Cardiac muscle cell (in vitro differentiated cells and primary cell): Measurements from ENCODE around the gene ITIH5. TPM values are rescaled to one million over a fixed set of nuclear protein-coding genes. Genes with fewer than 3 reads are reported as not detected.
A peak's percentile ranks its signal among the peaks of the same experiment; 100 is the strongest.

Source experiments
- DNase-seq, 2 donors: peaks; one replicate each; pipeline versions ENCODE4 v3.0.0 to v3.0.0-alpha.2; 2010 to 2017; ENCODE audit warnings: low read depth in 1 of 2, low spot score in 1 of 2
- H3K27ac ChIP-seq: fragments of 200-600 bp; sonication (generic); 2 replicates; pipeline ENCODE4 v1.5.1; 2016
- H3K27me3 ChIP-seq: fragments of 200-600 bp; sonication (generic); 2 replicates; pipeline ENCODE4 v1.6.0; 2016; ENCODE audit warnings: control low read depth
- H3K36me3 ChIP-seq: fragments of 200-600 bp; sonication (generic); 2 replicates; pipeline ENCODE4 v1.5.1; 2016; ENCODE audit warnings: control low read depth
- H3K4me1 ChIP-seq: fragments of 200-600 bp; sonication (generic); 2 replicates; pipeline ENCODE4 v1.8.1; 2017; ENCODE audit warnings: low read depth, mild to moderate bottlenecking, mixed run types
- H3K4me3 ChIP-seq: fragments of 200-600 bp; sonication (generic); 2 replicates; pipeline ENCODE4 v1.5.1; 2016; ENCODE audit warnings: mild to moderate bottlenecking
- H3K9me3 ChIP-seq: fragments of 200-600 bp; sonication (generic); 2 replicates; pipeline ENCODE4 v1.5.1; 2017; ENCODE audit warnings: low read depth, mild to moderate bottlenecking, control low read depth
- polyA plus RNA-seq: library from polyadenylated mRNA; unstranded; fragments of >200 nt; fragmentation: Nextera tagmentation; extraction: Ambion mirVana; gene quantifications from 2 replicates; pipeline ENCODE4 v1.2.1, GENCODE V29; 2016
- total RNA-seq: library from RNA; depleted of rRNA; stranded (reverse); fragments of >200 nt; gene quantifications from 2 replicates; pipeline ENCODE4 v1.2.3, GENCODE V29; 2016
- TF ChIP-seq, protein P1 (sequence below): IDR thresholded peaks from 2 replicates; pipeline ENCODE4 v1.5.1; 2012; ENCODE audit warnings: low read depth, mild to moderate bottlenecking, low read length

ITIH5 gene
- total and polyA plus RNA-seq, 2 experiments from 2014 or later = 0.11 to 0.60 TPM

DNA sequence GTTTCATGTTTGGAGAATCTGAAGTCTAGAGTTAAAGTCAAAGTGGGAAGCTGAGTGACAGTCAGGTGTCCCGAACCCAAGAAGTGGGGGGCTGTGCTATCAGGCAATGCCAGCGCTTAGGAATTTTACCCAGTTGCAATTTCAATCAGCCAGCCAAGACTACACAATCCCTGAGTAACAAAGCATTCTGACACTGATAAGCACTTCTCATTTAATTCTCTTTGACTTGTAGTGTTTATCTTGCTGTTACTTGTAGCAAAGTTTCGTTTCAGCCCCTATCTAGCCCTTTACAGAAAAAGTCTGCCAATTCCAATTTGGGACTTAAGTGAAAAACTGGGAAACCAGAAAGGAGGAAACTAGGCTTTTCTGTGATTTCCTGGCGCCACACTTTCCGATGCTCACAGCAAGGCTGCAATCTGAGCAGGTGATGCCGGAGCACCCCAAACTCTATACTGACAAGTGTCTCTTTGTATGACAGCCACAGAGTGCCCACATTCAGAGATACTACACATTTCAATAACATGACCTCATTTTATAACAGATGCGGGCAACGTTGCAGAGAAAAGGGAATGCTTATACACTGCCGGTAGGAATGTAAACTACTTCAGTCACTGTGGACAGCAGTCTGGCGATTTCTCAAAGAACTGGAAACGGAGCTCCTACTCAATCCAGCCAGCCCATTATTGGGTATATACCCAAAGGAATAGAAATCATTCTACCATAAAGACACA is 61.0 kb downstream of the ITIH5 start:
- TF ChIP-seq, protein P1, sequence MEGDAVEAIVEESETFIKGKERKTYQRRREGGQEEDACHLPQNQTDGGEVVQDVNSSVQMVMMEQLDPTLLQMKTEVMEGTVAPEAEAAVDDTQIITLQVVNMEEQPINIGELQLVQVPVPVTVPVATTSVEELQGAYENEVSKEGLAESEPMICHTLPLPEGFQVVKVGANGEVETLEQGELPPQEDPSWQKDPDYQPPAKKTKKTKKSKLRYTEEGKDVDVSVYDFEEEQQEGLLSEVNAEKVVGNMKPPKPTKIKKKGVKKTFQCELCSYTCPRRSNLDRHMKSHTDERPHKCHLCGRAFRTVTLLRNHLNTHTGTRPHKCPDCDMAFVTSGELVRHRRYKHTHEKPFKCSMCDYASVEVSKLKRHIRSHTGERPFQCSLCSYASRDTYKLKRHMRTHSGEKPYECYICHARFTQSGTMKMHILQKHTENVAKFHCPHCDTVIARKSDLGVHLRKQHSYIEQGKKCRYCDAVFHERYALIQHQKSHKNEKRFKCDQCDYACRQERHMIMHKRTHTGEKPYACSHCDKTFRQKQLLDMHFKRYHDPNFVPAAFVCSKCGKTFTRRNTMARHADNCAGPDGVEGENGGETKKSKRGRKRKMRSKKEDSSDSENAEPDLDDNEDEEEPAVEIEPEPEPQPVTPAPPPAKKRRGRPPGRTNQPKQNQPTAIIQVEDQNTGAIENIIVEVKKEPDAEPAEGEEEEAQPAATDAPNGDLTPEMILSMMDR = no peak
- Histone ChIP-seq H3K4me1 (no peaks in the 10 kb centered on the region), H3K9me3 (no peaks in the 10 kb centered on the region), H3K27ac (no peak overlapping the region), H3K4me3 (no peak overlapping the region), H3K27me3 (no peaks in the 10 kb centered on the region), H3K36me3 (no peaks in the 10 kb centered on the region)
- peak in 1 of 2 donors; percentile 56 for DNase-seq

DNA sequence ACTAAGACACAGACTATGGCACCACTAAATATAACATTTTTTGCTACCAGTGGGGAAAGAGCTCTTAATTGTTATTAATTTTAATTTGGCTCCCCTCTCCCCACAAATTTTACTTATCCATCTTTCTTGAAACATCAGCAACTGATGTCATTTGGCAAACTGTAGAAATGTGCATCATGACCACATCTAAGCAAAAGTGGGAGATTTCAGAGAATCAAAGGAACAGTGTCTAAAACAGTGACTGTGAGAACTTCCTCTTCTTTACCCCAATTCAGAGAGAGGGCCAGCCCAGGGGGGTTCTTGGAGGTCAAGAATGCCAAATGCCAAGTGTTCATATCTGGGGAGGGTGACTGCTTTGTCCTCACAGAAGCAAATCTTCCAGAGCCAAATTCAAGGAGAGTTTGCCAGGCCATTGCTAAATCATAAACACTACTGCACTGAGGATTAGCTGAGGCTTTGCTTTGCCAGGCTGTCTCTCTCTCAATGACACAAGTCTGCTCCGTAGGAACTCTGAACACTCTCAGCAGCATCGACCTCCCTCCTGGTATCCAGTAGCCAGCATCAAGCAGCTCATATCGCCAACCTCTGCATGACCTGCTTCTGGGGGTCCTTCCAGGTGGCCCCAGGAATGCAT is 65.6 kb downstream of the ITIH5 start:
- H3K4me3 ChIP-seq = no peak overlapping the region
- H3K9me3 ChIP-seq = no peaks in the 10 kb centered on the region
- H3K27ac ChIP-seq = no peak overlapping the region
- no peak for DNase-seq
- TF ChIP-seq, protein P1 = no peak
- no peaks in the 10 kb centered on the region for H3K27me3 ChIP-seq
- H3K4me1 ChIP-seq = no peaks in the 10 kb centered on the region
- H3K36me3 ChIP-seq = no peaks in the 10 kb centered on the region

DNA sequence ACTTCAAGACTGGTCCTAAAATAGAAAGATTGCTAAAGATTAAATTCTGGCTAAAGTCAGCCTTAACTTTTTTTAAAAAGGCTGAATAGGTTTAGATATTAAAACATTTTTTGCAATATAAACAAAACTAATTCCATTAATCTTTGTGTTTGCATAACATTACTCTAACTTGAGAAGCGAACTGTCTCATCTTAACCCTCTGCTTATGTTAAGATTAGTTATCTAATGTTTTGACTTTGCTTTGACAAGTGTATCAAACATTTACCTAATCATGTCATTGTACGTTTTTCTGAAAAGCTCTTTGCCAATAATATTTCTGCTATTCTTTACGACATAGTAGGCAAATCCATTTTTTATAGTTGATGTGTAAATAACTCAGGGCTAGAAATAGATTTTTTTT is 68.0 kb downstream of the ITIH5 start:
- Histone ChIP-seq H3K27me3 (no peaks in the 10 kb centered on the region), H3K27ac (no peak overlapping the region), H3K4me1 (no peaks in the 10 kb centered on the region), H3K9me3 (no peaks in the 10 kb centered on the region), H3K4me3 (no peak overlapping the region), H3K36me3 (no peaks in the 10 kb centered on the region)
- TF ChIP-seq, protein P1 = no peak
- no peak for DNase-seq

DNA sequence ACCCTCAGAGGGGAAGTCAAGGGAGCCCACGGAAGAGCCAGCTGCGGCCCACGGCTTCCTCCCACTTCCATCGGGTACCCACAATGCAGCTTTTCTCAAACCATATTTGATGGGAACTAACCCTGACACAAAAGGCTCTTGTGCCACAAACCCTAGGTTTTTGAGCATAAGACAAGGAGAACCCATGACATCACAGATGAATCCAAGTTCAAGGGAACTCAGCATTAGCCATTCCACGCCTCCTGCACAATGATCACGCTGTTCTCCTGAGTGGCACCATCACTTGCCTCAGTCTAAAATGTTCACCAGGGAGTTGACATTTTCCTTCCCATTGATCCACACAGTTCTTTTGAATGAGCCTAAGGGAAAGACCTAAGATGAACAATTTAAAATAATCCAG is 70.4 kb downstream of the ITIH5 start:
- TF ChIP-seq, protein P1 = no peak
- Histone ChIP-seq H3K4me3 (no peak overlapping the region), H3K27me3 (no peaks in the 10 kb centered on the region), H3K4me1 (no peaks in the 10 kb centered on the region), H3K9me3 (no peaks in the 10 kb centered on the region), H3K27ac (no peak overlapping the region), H3K36me3 (no peaks in the 10 kb centered on the region)
- DNase-seq = no peak

DNA sequence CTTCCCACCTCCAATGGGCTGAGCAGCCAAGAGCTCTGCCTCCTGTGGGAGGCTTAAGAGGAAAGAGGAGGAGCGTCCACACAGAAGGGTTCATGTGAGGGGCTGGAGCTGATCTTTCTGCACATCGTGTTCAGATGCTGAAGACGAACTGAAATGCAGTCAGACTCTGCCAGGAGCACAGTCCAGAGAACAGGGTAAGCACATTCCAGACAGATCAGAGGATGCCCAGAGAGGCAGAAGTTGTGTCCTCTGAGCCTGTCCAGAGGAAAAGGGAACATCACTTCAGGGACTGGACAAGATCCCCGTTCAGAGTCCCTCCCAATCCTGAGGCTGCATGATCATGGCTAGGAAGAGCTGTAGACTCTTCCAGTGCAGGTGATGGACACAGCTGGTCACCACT is 72.9 kb downstream of the ITIH5 start:
- DNase-seq = no peak
- Histone ChIP-seq H3K27ac (no peak overlapping the region), H3K4me1 (no peaks in the 10 kb centered on the region), H3K4me3 (no peak overlapping the region), H3K9me3 (no peaks in the 10 kb centered on the region), H3K36me3 (no peaks in the 10 kb centered on the region), H3K27me3 (no peaks in the 10 kb centered on the region)
- TF ChIP-seq, protein P1 = no peak
